Lower lobe of right lung (tissue), 2 donors: Measurements from ENCODE around the gene WDR45B. TPM values are rescaled to one million over a fixed set of nuclear protein-coding genes. Genes with fewer than 3 reads are reported as not detected.
A peak's percentile ranks its signal among the peaks of the same experiment; 100 is the strongest.

ENCODE experiments used
- ATAC-seq, 2 donors: fragments of 200-7000 bp; cut with Tn5 transposase; one replicate each; pipeline ENCODE4 v1.9.1; 2020 to 2022; ENCODE audit warnings: mild to moderate bottlenecking in 2 of 2, moderate library complexity in 2 of 2
- DNase-seq: peaks from one replicate; pipeline ENCODE4 v3.0.0-alpha.2; 2020
- H3K27ac ChIP-seq: fragments of 200-600 bp; one replicate; pipeline ENCODE4 v1.8.0; 2022
- H3K27me3 ChIP-seq: fragments of 200-600 bp; one replicate; pipeline ENCODE4 v1.8.0; 2022; ENCODE audit warnings: low read depth
- H3K36me3 ChIP-seq: fragments of 200-600 bp; one replicate; pipeline ENCODE4 v1.8.0; 2022; ENCODE audit warnings: mild to moderate bottlenecking
- H3K4me1 ChIP-seq: fragments of 200-600 bp; one replicate; pipeline ENCODE4 v1.8.0; 2022
- H3K4me3 ChIP-seq: fragments of 200-600 bp; one replicate; pipeline ENCODE4 v1.8.0; 2022; ENCODE audit warnings: mild to moderate bottlenecking
- H3K9me3 ChIP-seq: fragments of 200-600 bp; one replicate; pipeline ENCODE4 v1.8.0; 2022
- CTCF ChIP-seq: fragments of 200-600 bp; IDR thresholded peaks from one replicate; pipeline ENCODE4 v1.8.0; 2022; ENCODE audit warnings: antibody characterized with exemption, mild to moderate bottlenecking
- intact Hi-C: fragments of 100-400 bp; cut with DNase I; formaldehyde crosslinking; loops from one replicate; pipeline ENCODE4 v1.11.0; 2022
- total RNA-seq: library from RNA; stranded (reverse); fragmentation: NEBNext Ultra II Directional; extraction: Animal tissue kit (Norgen Biotek cat#: 25700); gene quantifications from one replicate; pipeline ENCODE4 v1.2.1, GENCODE V29; 2021
- donor health status: DM: no; HTN: yes; CAD: no; lungs with severe emphysema.

Gene WDR45B
- total RNA-seq, 1 donor from 2014 or later, result 66.1 TPM

- no peak for DNase-seq
- Histone ChIP-seq H3K27me3 (no peaks in the 10 kb centered on the region), H3K27ac (no peak overlapping the region), H3K4me1 (no peaks in the 10 kb centered on the region), H3K9me3 (no peaks in the 10 kb centered on the region), H3K36me3 (peaks cover 29% of the 10 kb centered on the region), H3K4me3 (no peak overlapping the region)
- intact Hi-C loops, result no loop called here
- no peak for ATAC-seq
- TF ChIP-seq CTCF, result no peak
These were observed 36.8 kb downstream of the WDR45B start for GRCh38 chr17:82611140-82612058.

GRCh38 chr17:82609655-82610054, 38.6 kb downstream of the WDR45B start:
- H3K36me3 ChIP-seq, result peaks cover 29% of the 10 kb centered on the region
- no peak overlapping the region for H3K27ac ChIP-seq
- H3K4me1 ChIP-seq, result peaks cover 12% of the 10 kb centered on the region
- intact Hi-C loops, result no loop called here
- no peak for TF ChIP-seq CTCF
- H3K9me3 ChIP-seq, result no peaks in the 10 kb centered on the region
- DNase-seq, result no peak
- no peaks in the 10 kb centered on the region for H3K27me3 ChIP-seq
- no peak for ATAC-seq
- H3K4me3 ChIP-seq, result no peak overlapping the region

- intact Hi-C loops, result no loop called here
- no peak for TF ChIP-seq CTCF
- Histone ChIP-seq H3K27ac (no peak overlapping the region), H3K27me3 (no peaks in the 10 kb centered on the region), H3K9me3 (no peaks in the 10 kb centered on the region), H3K4me1 (peaks cover 21% of the 10 kb centered on the region), H3K36me3 (peaks cover 30% of the 10 kb centered on the region), H3K4me3 (no peak overlapping the region)
- ATAC-seq (no peak), DNase-seq (no peak)
These were observed 39.4 kb downstream of the WDR45B start for GRCh38 chr17:82608816-82609215.

- H3K27ac ChIP-seq, result peak overlapping the region; percentile 9
- H3K27me3 ChIP-seq, result no peaks in the 10 kb centered on the region
- ATAC-seq (no peak), DNase-seq (no peak)
- no peak for TF ChIP-seq CTCF
- no peaks in the 10 kb centered on the region for H3K9me3 ChIP-seq
- intact Hi-C loops, result no loop called here
- peaks cover 55% of the 10 kb centered on the region for H3K36me3 ChIP-seq
- peaks cover 39% of the 10 kb centered on the region for H3K4me1 ChIP-seq
- no peak overlapping the region for H3K4me3 ChIP-seq
These were observed 42.2 kb downstream of the WDR45B start for GRCh38 chr17:82605939-82606600.

GRCh38 chr17:82604532-82604931, 43.7 kb downstream of the WDR45B start:
- no peak for ATAC-seq
- intact Hi-C loops, result no loop called here
- no peak for TF ChIP-seq CTCF

More at GRCh38 chr17:82604532-82604931, 43.7 kb downstream of the WDR45B start:
- peaks cover 39% of the 10 kb centered on the region for H3K4me1 ChIP-seq
- DNase-seq, result no peak
- H3K9me3 ChIP-seq, result no peaks in the 10 kb centered on the region
- no peaks in the 10 kb centered on the region for H3K27me3 ChIP-seq
- no peak overlapping the region for H3K4me3 ChIP-seq
- peaks cover 63% of the 10 kb centered on the region for H3K36me3 ChIP-seq
- H3K27ac ChIP-seq, result peak overlapping the region; percentile 83
